Rectal smooth muscle tissue (tissue), 1 donor: Measurements from ENCODE around the gene DNPH1.

Experiments used
- H3K27ac ChIP-seq: one replicate; pipeline ENCODE4 v1.7.0; 2013; ENCODE audit warnings: low read depth, low read length, inconsistent platforms
- H3K27me3 ChIP-seq: one replicate; pipeline ENCODE4 v1.7.0; 2013; ENCODE audit warnings: low read length; ENCODE audit not compliant: control insufficient read depth, insufficient read depth
- H3K36me3 ChIP-seq: one replicate; pipeline ENCODE4 v1.7.0; 2013; ENCODE audit warnings: low read length; ENCODE audit not compliant: control insufficient read depth, insufficient read depth
- H3K4me1 ChIP-seq: one replicate; pipeline ENCODE4 v1.7.0; 2013; ENCODE audit warnings: low read length; ENCODE audit not compliant: control insufficient read depth, insufficient read depth
- H3K4me3 ChIP-seq: one replicate; pipeline ENCODE4 v1.7.0; 2013; ENCODE audit warnings: low read length
- H3K9ac ChIP-seq: one replicate; pipeline ENCODE4 v1.7.0; 2013; ENCODE audit warnings: low read length

The DNPH1 gene

GRCh38 chr6:43178951-43179830, 50.1 kb downstream of the DNPH1 start:
- Histone ChIP-seq H3K9ac (no peak overlapping the region), H3K36me3 (peaks cover 30% of the 10 kb centered on the region), H3K4me1 (peaks cover 28% of the 10 kb centered on the region), H3K4me3 (no peak overlapping the region), H3K27ac (no peak overlapping the region), H3K27me3 (no peaks in the 10 kb centered on the region)

DNA sequence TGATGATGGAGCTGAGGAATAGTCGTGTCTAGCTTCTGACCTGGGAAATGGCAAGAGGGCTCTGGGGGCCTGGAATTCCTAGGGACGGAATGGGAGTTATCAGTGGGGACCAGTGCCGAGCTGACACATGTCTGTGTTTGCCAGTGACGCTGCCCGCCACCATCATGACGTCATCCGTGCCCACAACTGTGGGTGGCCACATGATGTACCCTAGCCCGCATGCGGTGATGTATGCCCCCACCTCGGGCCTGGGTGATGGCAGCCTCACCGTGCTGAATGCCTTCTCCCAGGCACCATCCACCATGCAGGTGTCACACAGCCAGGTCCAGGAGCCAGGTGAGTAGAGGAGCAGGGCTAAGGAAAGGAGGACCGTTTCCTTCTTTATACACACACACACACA, 51.1 kb downstream of the DNPH1 start:
- no peaks in the 10 kb centered on the region for H3K27me3 ChIP-seq
- peaks cover 28% of the 10 kb centered on the region for H3K36me3 ChIP-seq
- H3K27ac ChIP-seq, result no peak overlapping the region
- H3K4me1 ChIP-seq, result peaks cover 35% of the 10 kb centered on the region
- no peak overlapping the region for H3K4me3 ChIP-seq
- H3K9ac ChIP-seq, result no peak overlapping the region

DNA sequence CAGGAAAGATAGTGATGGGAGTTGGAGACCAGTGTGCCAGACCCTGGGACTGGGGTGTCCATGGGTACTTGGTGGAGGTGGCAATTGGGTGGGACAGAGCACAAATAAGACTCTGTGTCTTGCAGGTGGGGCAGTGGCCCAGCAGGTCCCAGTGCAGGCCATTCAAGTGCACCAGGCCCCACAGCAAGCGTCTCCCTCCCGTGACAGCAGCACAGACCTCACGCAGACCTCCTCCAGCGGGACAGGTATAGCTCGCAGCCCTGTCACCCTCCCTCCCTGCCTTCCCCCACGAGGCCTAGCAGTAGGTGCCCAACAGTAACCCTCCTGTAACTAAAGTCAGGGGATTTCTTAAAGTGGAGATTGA, 52.9 kb downstream of the DNPH1 start:
- peaks cover 31% of the 10 kb centered on the region for H3K4me1 ChIP-seq
- no peaks in the 10 kb centered on the region for H3K27me3 ChIP-seq
- H3K9ac ChIP-seq, result no peak overlapping the region
- no peak overlapping the region for H3K27ac ChIP-seq
- H3K4me3 ChIP-seq, result no peak overlapping the region
- H3K36me3 ChIP-seq, result peaks cover 28% of the 10 kb centered on the region

GRCh38 chr6:43175676-43176422, 53.4 kb downstream of the DNPH1 start:
- Histone ChIP-seq H3K27ac (peak overlapping the region; percentile 99), H3K4me1 (peaks cover 31% of the 10 kb centered on the region), H3K36me3 (peaks cover 28% of the 10 kb centered on the region), H3K27me3 (no peaks in the 10 kb centered on the region), H3K9ac (no peak overlapping the region), H3K4me3 (no peak overlapping the region)
